ENCODE data around the gene SRPK3. TPM values are rescaled to one million over a fixed set of nuclear protein-coding genes. Genes with fewer than 3 reads are reported as not detected.

The SRPK3 gene
- total and polyA plus RNA-seq, 4 donors = 0.05 TPM; not detected in 3

GRCh38 chrX:153750127-153750774 lies 30.6 kb upstream of the SRPK3 start:
- H3K36me3 ChIP-seq (ENCODE audit: control insufficient read depth in 4 of 4, insufficient read depth in 3 of 4, low read depth in 1 of 4, low read length in 3 of 4) = no peaks in the 10 kb centered on the region

GRCh38 chrX:153755136-153755535 lies 25.7 kb upstream of the SRPK3 start:
- Histone ChIP-seq H3K9ac (ENCODE audit: low read depth in 1 of 2, low read length in 2 of 2) (no peak overlapping the region), H3K4me3 (ENCODE audit: low read depth in 1 of 3, low read length in 3 of 3) (no peak overlapping the region), H3K9me3 (ENCODE audit: control insufficient read depth in 4 of 4, low read length in 3 of 4) (peaks cover 0 to 4% (median 0%) of the 10 kb centered on the region in 4 donors), H3K36me3 (ENCODE audit: control insufficient read depth in 4 of 4, insufficient read depth in 3 of 4, low read depth in 1 of 4, low read length in 3 of 4) (no peaks in the 10 kb centered on the region), H3K27me3 (ENCODE audit: control insufficient read depth in 4 of 4, insufficient read depth in 4 of 4, low read length in 3 of 4) (no peaks in the 10 kb centered on the region), H3K4me1 (ENCODE audit: control insufficient read depth in 4 of 4, insufficient read depth in 4 of 4, low read length in 3 of 4) (no peaks in the 10 kb centered on the region), H3K27ac (ENCODE audit: low read depth in 1 of 2, low read length in 2 of 2) (no peak overlapping the region)
- no peak for DNase-seq (ENCODE audit: low spot score)
- 97% methylated on average over 1 of the region's 1 CpG for WGBS
- no peak for TF ChIP-seq RAD21 (IDR thresholded peaks at IDR 0.05)
- TF ChIP-seq REST (IDR thresholded peaks at IDR 0.05) = no peak
- TF ChIP-seq FOXA1 (IDR thresholded peaks at IDR 0.05) = no peak
- no peak for TF ChIP-seq CTCF (IDR thresholded peaks at IDR 0.05; ENCODE audit: low read depth, low read length, missing input control)
- no peak for TF ChIP-seq SP1 (IDR thresholded peaks at IDR 0.05)
- no peak for TF ChIP-seq MAX (IDR thresholded peaks at IDR 0.05)
- no peak for TF ChIP-seq ZBTB33 (IDR thresholded peaks at IDR 0.05)
- no peak for TF ChIP-seq GABPA (IDR thresholded peaks at IDR 0.05 in 1 of 2, conservative IDR thresholded peaks at IDR 0.05 in 1 of 2)
- TF ChIP-seq FOXA2 (IDR thresholded peaks at IDR 0.05) = no peak
- TF ChIP-seq HNF4G (IDR thresholded peaks at IDR 0.05) = no peak
- no peak for TF ChIP-seq RXRA (IDR thresholded peaks at IDR 0.05)
- no peak for TF ChIP-seq TAF1 (conservative IDR thresholded peaks at IDR 0.05)
- no peak for TF ChIP-seq HNF4A (conservative IDR thresholded peaks at IDR 0.05)
- TF ChIP-seq EGR1 (IDR thresholded peaks at IDR 0.05; ENCODE audit: low read depth in 2 of 2) = no peak

More at GRCh38 chrX:153750127-153750774, 30.6 kb upstream of the SRPK3 start:
- Histone ChIP-seq H3K27ac (ENCODE audit: low read depth in 1 of 2, low read length in 2 of 2) (no peak overlapping the region), H3K4me1 (ENCODE audit: control insufficient read depth in 4 of 4, insufficient read depth in 4 of 4, low read length in 3 of 4) (no peaks in the 10 kb centered on the region), H3K27me3 (ENCODE audit: control insufficient read depth in 4 of 4, insufficient read depth in 4 of 4, low read length in 3 of 4) (no peaks in the 10 kb centered on the region), H3K4me3 (ENCODE audit: low read depth in 1 of 3, low read length in 3 of 3) (no peak overlapping the region), H3K9ac (ENCODE audit: low read depth in 1 of 2, low read length in 2 of 2) (no peak overlapping the region), H3K9me3 (ENCODE audit: control insufficient read depth in 4 of 4, low read length in 3 of 4) (no peaks in the 10 kb centered on the region)
- 78% methylated on average over 12 of the region's 12 CpGs for WGBS
- no peak for TF ChIP-seq ATF3 (IDR thresholded peaks at IDR 0.05)
- TF ChIP-seq FOXA2 (IDR thresholded peaks at IDR 0.05) = no peak
- TF ChIP-seq HNF4A (conservative IDR thresholded peaks at IDR 0.05) = no peak
- TF ChIP-seq REST (IDR thresholded peaks at IDR 0.05) = no peak
- no peak for TF ChIP-seq TAF1 (conservative IDR thresholded peaks at IDR 0.05)
- DNase-seq (ENCODE audit: low spot score) = no peak

All from liver (tissue), 9 donors.